KMS-11 (cell line): ENCODE data around the gene SYNDIG1.

Experiments
- H2AFZ ChIP-seq: fragments of 200-600 bp; sonication (generic); 2 replicates; pipeline ENCODE4 v1.6.1; 2016; ENCODE audit warnings: antibody characterized with exemption, mixed run types, low read depth
- H3K27ac ChIP-seq: fragments of 200-600 bp; sonication (generic); 2 replicates; pipeline ENCODE4 v1.6.1; 2016; ENCODE audit warnings: mild to moderate bottlenecking, mixed run types
- H3K27me3 ChIP-seq: fragments of 200-600 bp; sonication (generic); 2 replicates; pipeline ENCODE4 v1.6.1; 2017; ENCODE audit warnings: mild to moderate bottlenecking, low read depth, mixed run types, moderate library complexity; ENCODE audit not compliant: insufficient read depth
- H3K36me3 ChIP-seq: fragments of 200-600 bp; sonication (generic); 2 replicates; pipeline ENCODE4 v1.6.1; 2017; ENCODE audit warnings: mild to moderate bottlenecking, mixed run types; ENCODE audit not compliant: insufficient read depth
- H3K4me1 ChIP-seq: fragments of 200-600 bp; sonication (generic); 2 replicates; pipeline ENCODE4 v1.6.1; 2016; ENCODE audit warnings: mild to moderate bottlenecking, low read depth, mixed run types; ENCODE audit not compliant: poor library complexity, severe bottlenecking
- H3K4me2 ChIP-seq: fragments of 200-600 bp; sonication (generic); 2 replicates; pipeline ENCODE4 v1.7.0; 2016; ENCODE audit warnings: mild to moderate bottlenecking, mixed run types
- H3K4me3 ChIP-seq: fragments of 200-600 bp; sonication (generic); IDR thresholded peaks from 2 replicates; pipeline ENCODE4 v1.6.1; 2017; ENCODE audit warnings: low read depth, low read length, mixed read lengths; ENCODE audit not compliant: insufficient read depth
- H3K79me2 ChIP-seq: fragments of 200-600 bp; sonication (generic); 2 replicates; pipeline ENCODE4 v1.6.1; 2016; ENCODE audit warnings: low read depth, mixed run types; ENCODE audit not compliant: insufficient read depth
- H3K9ac ChIP-seq: fragments of 200-600 bp; sonication (generic); 2 replicates; pipeline ENCODE4 v1.6.1; 2016; ENCODE audit warnings: mild to moderate bottlenecking, mixed run types
- H4K20me1 ChIP-seq: fragments of 200-600 bp; sonication (generic); 2 replicates; pipeline ENCODE4 v1.6.1; 2016; ENCODE audit warnings: mild to moderate bottlenecking, mixed run types; ENCODE audit not compliant: insufficient read depth
- CTCF ChIP-seq: fragments of 200-600 bp; sonication (generic); conservative IDR thresholded peaks from 2 replicates; pipeline ENCODE4 v1.6.1; 2017; ENCODE audit warnings: low read depth, mild to moderate bottlenecking, antibody characterized with exemption, low read length, moderate library complexity, mixed read lengths

Gene SYNDIG1

GRCh38 chr20:24502661-24503060 is 33.2 kb downstream of the SYNDIG1 start:
- H2AFZ ChIP-seq = no peak overlapping the region
- no peak overlapping the region for H3K27ac ChIP-seq
- H4K20me1 ChIP-seq = no peaks in the 10 kb centered on the region
- H3K36me3 ChIP-seq = no peaks in the 10 kb centered on the region
- H3K4me3 ChIP-seq = no peak overlapping the region
- no peak overlapping the region for H3K9ac ChIP-seq
- H3K79me2 ChIP-seq = no peaks in the 10 kb centered on the region
- no peak overlapping the region for H3K4me2 ChIP-seq
- H3K27me3 ChIP-seq = no peaks in the 10 kb centered on the region
- TF ChIP-seq CTCF = no peak
- H3K4me1 ChIP-seq = peaks cover 4% of the 10 kb centered on the region

- TF ChIP-seq CTCF = no peak
- no peaks in the 10 kb centered on the region for H3K79me2 ChIP-seq
- H2AFZ ChIP-seq = no peak overlapping the region
- no peaks in the 10 kb centered on the region for H4K20me1 ChIP-seq
- H3K4me2 ChIP-seq = no peak overlapping the region
- no peak overlapping the region for H3K27ac ChIP-seq
- no peak overlapping the region for H3K9ac ChIP-seq
- H3K27me3 ChIP-seq = no peaks in the 10 kb centered on the region
- no peak overlapping the region for H3K4me3 ChIP-seq
- H3K36me3 ChIP-seq = no peaks in the 10 kb centered on the region
- no peaks in the 10 kb centered on the region for H3K4me1 ChIP-seq
Observed at GRCh38 chr20:24503352-24503931, 34.0 kb downstream of the SYNDIG1 start.

GRCh38 chr20:24504331-24505285 is 35.2 kb downstream of the SYNDIG1 start:
- Histone ChIP-seq H2AFZ (no peak overlapping the region), H3K4me2 (no peak overlapping the region), H3K9ac (no peak overlapping the region), H3K4me1 (no peaks in the 10 kb centered on the region), H3K36me3 (no peaks in the 10 kb centered on the region), H3K27ac (no peak overlapping the region), H4K20me1 (no peaks in the 10 kb centered on the region), H3K27me3 (no peaks in the 10 kb centered on the region), H3K79me2 (no peaks in the 10 kb centered on the region), H3K4me3 (no peak overlapping the region)
- TF ChIP-seq CTCF = no peak

GRCh38 chr20:24506146-24506545 is 36.7 kb downstream of the SYNDIG1 start:
- Histone ChIP-seq H3K4me2 (no peak overlapping the region), H3K27ac (no peak overlapping the region), H3K4me3 (no peak overlapping the region), H3K4me1 (no peaks in the 10 kb centered on the region), H4K20me1 (no peaks in the 10 kb centered on the region), H3K27me3 (no peaks in the 10 kb centered on the region), H3K9ac (no peak overlapping the region), H3K79me2 (no peaks in the 10 kb centered on the region), H3K36me3 (no peaks in the 10 kb centered on the region), H2AFZ (no peak overlapping the region)
- TF ChIP-seq CTCF = no peak
